ENCODE measurements around the gene CYSTM1.

CYSTM1 gene

DNA sequence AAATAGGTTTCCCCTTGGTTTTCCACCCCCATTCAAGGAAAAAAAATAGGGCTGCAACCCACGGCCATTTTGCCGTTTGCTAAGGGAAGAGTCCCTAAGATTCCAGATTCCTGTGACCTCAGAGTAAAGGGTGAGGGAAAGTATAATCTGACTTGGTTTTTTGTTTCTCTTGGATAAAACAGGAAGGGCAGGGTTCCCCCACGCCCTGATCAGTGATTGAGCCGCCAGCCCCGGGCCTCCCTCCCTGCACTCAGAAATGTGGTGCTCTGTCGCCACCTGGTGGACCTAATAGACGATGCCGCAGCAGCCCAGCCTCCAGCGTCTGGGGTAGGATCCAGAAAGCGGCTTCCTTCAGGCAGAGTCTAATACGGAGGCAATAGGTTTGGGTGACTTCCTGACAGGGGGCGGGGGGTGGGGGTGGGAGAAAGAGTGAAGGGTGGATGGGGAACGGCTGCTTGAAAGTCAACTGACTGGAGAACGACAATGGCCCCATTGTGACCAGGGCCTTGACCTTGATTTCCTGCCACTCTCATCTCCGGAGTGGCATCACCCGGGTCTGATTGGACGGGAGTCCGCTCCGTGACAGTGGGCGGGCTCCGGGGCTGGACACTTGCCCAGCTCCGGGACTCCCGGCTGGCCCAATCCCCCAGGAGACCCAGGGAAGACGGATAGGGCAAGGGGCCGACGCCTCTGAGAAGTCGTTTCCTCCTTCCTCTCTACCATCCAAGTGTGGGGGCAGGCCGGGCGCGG, 17.8 kb upstream of the CYSTM1 start:
- peak overlapping the region; percentile 38 for H3K4me3 ChIP-seq (ENCODE audit: low read depth, low read length)
- peak; percentile 88 for DNase-seq (ENCODE audit: low read depth)

DNA sequence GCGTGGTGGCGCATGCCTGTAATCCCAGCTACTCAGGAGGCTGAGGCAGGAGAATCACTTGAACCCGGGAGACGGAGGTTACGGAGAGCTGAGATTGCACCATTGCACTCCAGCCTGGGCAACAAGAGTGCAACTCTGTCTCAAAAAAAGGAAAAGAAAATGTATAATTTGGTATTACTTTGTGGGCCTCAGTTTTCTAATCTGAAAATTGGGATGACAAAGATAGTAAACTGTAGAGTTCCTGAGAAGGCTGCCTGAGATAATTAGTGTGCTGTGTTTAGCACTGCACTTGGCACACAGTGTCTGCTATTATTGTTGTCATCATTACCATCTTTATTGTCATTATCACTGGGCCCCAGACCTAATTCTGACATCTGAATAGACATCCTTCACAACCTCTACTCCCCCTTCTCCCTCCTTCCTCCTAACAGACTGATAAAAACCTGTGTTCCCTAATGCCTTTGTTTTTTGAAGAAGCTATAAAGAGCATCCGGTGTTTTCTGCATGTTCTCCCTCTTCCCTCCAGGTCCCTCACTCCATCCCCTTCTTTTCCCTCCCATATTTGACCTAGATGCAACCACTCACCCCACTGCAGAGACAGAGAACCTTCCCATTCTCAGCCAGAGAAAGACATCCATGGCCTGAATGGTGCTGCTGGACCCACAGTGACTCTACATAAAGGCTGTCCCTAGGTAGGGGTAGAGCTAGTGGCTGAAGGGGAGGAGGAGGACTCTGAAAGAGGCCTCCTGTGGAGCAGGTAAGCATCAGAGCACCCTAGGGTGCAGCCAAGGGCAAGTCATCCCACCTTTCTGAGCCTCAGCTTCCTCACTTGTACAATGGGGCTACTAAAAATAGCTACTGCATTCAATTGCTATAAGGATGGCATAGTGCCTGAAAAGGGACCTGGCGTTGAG, 15.7 kb upstream of the CYSTM1 start:
- TF ChIP-seq, protein P1, sequence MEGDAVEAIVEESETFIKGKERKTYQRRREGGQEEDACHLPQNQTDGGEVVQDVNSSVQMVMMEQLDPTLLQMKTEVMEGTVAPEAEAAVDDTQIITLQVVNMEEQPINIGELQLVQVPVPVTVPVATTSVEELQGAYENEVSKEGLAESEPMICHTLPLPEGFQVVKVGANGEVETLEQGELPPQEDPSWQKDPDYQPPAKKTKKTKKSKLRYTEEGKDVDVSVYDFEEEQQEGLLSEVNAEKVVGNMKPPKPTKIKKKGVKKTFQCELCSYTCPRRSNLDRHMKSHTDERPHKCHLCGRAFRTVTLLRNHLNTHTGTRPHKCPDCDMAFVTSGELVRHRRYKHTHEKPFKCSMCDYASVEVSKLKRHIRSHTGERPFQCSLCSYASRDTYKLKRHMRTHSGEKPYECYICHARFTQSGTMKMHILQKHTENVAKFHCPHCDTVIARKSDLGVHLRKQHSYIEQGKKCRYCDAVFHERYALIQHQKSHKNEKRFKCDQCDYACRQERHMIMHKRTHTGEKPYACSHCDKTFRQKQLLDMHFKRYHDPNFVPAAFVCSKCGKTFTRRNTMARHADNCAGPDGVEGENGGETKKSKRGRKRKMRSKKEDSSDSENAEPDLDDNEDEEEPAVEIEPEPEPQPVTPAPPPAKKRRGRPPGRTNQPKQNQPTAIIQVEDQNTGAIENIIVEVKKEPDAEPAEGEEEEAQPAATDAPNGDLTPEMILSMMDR (IDR thresholded peaks at IDR 0.05; ENCODE audit: insufficient read depth, low read depth, low read length, missing control alignments) = no peak
- DNase-seq (ENCODE audit: low read depth) = no peak
- no peak overlapping the region for H3K4me3 ChIP-seq (ENCODE audit: low read depth, low read length)

More for the DNA sequence above, 17.8 kb upstream of the CYSTM1 start:
- TF ChIP-seq, protein P1 (IDR thresholded peaks at IDR 0.05; ENCODE audit: insufficient read depth, low read depth, low read length, missing control alignments) = peak; percentile 83

DNA sequence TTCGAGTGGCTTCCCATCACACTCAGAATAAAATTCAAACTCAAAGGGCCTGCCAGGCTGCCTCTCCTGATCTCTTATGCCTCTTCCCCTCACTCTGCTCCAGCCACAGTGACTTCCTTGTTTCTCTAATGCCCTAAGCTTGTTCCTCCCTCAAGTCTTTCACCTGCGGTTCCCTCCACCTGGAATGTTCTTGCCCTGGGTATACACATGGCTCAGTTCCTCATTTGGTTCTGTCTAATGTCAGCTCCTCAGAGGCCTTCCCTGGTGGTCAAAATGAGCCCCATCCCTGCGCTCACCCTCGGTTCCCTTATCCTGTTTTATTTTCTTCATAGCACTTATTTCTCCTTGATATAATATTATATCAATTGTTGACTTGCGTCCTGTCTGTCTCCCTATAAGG, 12.7 kb upstream of the CYSTM1 start:
- H3K4me3 ChIP-seq (ENCODE audit: low read depth, low read length) = no peak overlapping the region
- TF ChIP-seq, protein P1 (IDR thresholded peaks at IDR 0.05; ENCODE audit: insufficient read depth, low read depth, low read length, missing control alignments) = no peak
- no peak for DNase-seq (ENCODE audit: low read depth)

DNA sequence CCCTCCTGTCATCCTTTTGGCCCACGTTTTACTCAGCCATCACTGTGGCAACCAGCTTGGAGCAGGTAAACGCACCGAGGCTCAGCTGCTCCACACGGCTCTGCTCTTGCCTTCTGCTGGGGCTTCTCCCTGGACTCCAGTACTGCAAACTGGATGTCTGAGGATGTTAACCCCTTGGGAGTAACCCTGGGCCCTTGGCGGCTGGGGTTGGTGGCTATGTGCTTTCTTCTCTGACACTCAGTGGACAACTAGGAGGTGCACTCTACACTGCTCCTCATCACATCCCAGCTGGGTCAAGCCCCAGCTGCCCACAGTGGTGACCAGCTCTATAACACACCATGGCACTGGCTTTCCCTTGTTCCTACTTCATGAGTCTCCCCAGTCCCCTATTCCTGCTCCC, 12.2 kb upstream of the CYSTM1 start:
- no peak overlapping the region for H3K4me3 ChIP-seq (ENCODE audit: low read depth, low read length)
- DNase-seq (ENCODE audit: low read depth) = no peak
- TF ChIP-seq, protein P1 (IDR thresholded peaks at IDR 0.05; ENCODE audit: insufficient read depth, low read depth, low read length, missing control alignments) = no peak

DNA sequence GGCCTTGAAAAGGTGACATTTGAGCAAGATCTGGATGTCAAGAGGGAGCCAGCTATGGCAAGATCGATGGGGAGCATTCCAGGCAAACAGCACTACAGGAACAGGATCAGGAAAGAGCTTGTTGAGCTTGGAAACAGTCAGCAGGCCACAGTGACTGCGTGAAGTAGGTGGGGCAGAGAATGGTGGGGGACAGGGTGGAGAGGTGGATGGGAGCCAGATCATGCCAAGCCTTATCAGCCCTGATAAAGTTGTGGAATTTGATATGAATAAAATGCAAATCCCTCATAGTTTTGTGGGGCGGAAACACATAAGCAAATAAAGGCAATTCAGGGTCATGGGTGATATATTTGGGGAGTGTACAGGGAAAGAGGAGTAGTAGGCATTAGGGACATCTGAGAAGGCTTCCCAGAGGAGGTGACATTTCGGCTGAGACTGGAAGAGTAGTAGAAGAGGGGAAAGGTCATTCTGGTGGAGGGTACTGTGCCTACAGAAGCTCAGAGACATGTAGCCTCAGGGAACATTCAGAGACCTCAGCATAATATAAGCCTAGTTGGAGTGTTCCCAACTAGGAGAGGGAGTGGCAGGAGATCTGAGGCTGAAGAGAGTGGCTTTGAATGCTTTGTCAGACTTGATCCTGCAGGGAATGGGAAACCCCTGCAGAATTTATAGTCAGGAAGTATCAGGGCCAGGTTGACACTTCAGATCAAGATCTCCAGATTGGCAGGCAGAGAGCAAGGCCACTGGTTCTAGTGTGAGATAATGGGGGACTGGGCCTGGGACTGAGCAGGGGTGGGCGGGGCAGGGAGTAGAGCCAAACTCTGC, 9.7 kb upstream of the CYSTM1 start:
- no peak overlapping the region for H3K4me3 ChIP-seq (ENCODE audit: low read depth, low read length)
- TF ChIP-seq, protein P1 (IDR thresholded peaks at IDR 0.05; ENCODE audit: insufficient read depth, low read depth, low read length, missing control alignments) = no peak
- no peak for DNase-seq (ENCODE audit: low read depth)

DNA sequence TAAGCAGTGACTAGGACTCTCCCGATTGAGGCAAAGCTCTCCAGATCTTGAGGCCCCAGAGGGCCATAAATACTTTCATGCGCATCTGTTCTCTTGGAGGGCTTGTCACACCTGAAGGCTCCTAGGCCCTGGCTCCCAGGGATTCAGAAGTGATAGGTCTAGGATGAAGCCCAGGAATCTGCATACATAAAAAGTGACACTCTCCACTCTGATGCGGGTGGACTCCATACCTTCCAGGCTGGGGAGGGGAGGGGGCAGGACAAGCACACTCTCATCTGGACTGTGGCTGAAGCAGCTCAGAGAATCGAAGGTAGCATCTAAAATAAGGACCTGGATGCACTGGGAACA, 9.1 kb upstream of the CYSTM1 start:
- TF ChIP-seq, protein P1 (IDR thresholded peaks at IDR 0.05; ENCODE audit: insufficient read depth, low read depth, low read length, missing control alignments) = no peak
- no peak overlapping the region for H3K4me3 ChIP-seq (ENCODE audit: low read depth, low read length)
- DNase-seq (ENCODE audit: low read depth) = no peak

Data from GM12865 (cell line).